MCF 10A (cell line): ENCODE results near the gene GPRC5D. TPM values are rescaled to one million over a fixed set of nuclear protein-coding genes. Genes with fewer than 3 reads are reported as not detected.

Experiments used
- BruUV-seq: library from RNA; stranded (reverse); fragments of 400-500 nt; replicated peaks from 2 replicates; lab custom pipeline; 2021; lab: Mats Ljungman, UMichigan
- CTCF ChIA-PET: fragments of 300-600 bp; sonication (Branson Sonifier 250); formaldehyde crosslinking; extraction: SDS; loops from one replicate; lab custom pipeline; 2021; ENCODE audit warnings: antibody characterized with exemption, inconsistent platforms; lab: Yijun Ruan, JAX
- POLR2A ChIA-PET: fragments of 300-600, 350-650 bp; sonication (Branson Sonifier 250); formaldehyde crosslinking; extraction: SDS; loops from one replicate; lab custom pipeline; 2020; ENCODE audit warnings: antibody characterized with exemption, inconsistent platforms; lab: Yijun Ruan, JAX
- DNase-seq: peaks from one replicate; pipeline ENCODE4 v3.0.0-alpha.2; 2018; ENCODE audit not compliant: unreplicated experiment
- H3K27ac Mint-ChIP-seq: one replicate; pipeline ENCODE4 v1.8.0; 2022; ENCODE audit warnings: mild to moderate bottlenecking, low read depth, mixed read lengths; ENCODE audit not compliant: unreplicated experiment
- H3K27me3 Mint-ChIP-seq: one replicate; pipeline ENCODE4 v1.8.0; 2022; ENCODE audit warnings: mixed read lengths; ENCODE audit not compliant: insufficient read depth, unreplicated experiment
- H3K36me3 Mint-ChIP-seq: one replicate; pipeline ENCODE4 v1.8.0; 2022; ENCODE audit warnings: mild to moderate bottlenecking, moderate library complexity, mixed read lengths; ENCODE audit not compliant: insufficient read depth, unreplicated experiment
- H3K4me1 Mint-ChIP-seq: one replicate; pipeline ENCODE4 v1.8.0; 2022; ENCODE audit warnings: mixed read lengths; ENCODE audit not compliant: insufficient read depth, unreplicated experiment
- H3K4me3 Mint-ChIP-seq: one replicate; pipeline ENCODE4 v1.8.0; 2022; ENCODE audit warnings: mild to moderate bottlenecking, moderate library complexity, mixed read lengths; ENCODE audit not compliant: unreplicated experiment
- H3K9me3 Mint-ChIP-seq: one replicate; pipeline ENCODE4 v1.8.0; 2022; ENCODE audit warnings: mixed read lengths; ENCODE audit not compliant: unreplicated experiment
- intact Hi-C: fragments of 100-400 bp; cut with micrococcal nuclease; formaldehyde crosslinking; loops from 2 replicates; pipeline ENCODE4 v1.14.1; 2022
- total RNA-seq: library from RNA; stranded (reverse); gene quantifications from 2 replicates; pipeline ENCODE4 v1.2.3, GENCODE V29; 2022
- TF ChIP-seq, protein P1 (sequence below): fragments of 200-600 bp; IDR thresholded peaks from one replicate; pipeline ENCODE4 v1.8.0; 2022; ENCODE audit warnings: antibody characterized with exemption, mild to moderate bottlenecking; ENCODE audit not compliant: unreplicated experiment

Gene GPRC5D
- total RNA-seq, 1 experiment from 2014 or later, result not detected

DNA sequence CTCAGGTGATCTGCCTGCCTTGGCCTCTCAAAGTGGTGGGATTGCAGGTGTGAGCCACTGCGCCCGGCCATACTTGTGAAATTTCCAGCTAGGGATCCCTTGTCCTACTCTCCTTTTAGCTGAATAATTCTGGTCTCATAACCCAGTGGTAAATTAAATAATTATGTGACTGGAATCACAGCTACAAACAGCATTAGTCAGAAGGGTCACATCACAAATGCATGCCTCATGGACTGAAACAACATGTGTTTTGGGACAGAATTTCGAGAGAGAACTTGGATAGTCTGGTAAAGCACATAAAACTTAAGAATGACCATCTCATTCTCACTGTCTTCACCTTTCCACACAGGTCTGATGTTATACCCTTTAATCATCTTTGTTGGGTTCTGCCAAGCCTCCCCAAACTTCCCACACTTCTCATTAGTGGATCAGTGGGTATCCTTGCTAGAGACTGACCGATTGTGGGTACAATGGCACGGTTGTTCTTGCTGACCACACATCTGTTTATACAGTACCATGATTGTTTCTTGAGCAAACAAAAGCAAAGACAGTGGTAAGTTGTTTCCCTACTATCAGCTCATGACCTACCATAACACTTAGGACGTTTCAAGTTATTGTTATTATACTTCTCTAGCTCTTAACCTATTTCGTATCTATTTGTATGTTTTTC, 5.1 kb downstream of the GPRC5D start:
- Mint-ChIP-seq H3K27ac (no peak overlapping the region), H3K4me1 (no peaks in the 10 kb centered on the region), H3K4me3 (no peak overlapping the region), H3K27me3 (no peaks in the 10 kb centered on the region), H3K9me3 (no peaks in the 10 kb centered on the region), H3K36me3 (no peaks in the 10 kb centered on the region)
- no TSS peak for BruUV-seq
- intact Hi-C loops, result no loop called here
- DNase-seq, result no peak
- ChIA-PET CTCF (interaction anchor here (0.8 to 1.6 kb wide), 2 partner anchors 27 to 735 kb away, joined by 3 read pairs; no protein-coding TSS in a partner anchor), POLR2A (no interaction called here)
- TF ChIP-seq, protein P1, sequence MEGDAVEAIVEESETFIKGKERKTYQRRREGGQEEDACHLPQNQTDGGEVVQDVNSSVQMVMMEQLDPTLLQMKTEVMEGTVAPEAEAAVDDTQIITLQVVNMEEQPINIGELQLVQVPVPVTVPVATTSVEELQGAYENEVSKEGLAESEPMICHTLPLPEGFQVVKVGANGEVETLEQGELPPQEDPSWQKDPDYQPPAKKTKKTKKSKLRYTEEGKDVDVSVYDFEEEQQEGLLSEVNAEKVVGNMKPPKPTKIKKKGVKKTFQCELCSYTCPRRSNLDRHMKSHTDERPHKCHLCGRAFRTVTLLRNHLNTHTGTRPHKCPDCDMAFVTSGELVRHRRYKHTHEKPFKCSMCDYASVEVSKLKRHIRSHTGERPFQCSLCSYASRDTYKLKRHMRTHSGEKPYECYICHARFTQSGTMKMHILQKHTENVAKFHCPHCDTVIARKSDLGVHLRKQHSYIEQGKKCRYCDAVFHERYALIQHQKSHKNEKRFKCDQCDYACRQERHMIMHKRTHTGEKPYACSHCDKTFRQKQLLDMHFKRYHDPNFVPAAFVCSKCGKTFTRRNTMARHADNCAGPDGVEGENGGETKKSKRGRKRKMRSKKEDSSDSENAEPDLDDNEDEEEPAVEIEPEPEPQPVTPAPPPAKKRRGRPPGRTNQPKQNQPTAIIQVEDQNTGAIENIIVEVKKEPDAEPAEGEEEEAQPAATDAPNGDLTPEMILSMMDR, result no peak

DNA sequence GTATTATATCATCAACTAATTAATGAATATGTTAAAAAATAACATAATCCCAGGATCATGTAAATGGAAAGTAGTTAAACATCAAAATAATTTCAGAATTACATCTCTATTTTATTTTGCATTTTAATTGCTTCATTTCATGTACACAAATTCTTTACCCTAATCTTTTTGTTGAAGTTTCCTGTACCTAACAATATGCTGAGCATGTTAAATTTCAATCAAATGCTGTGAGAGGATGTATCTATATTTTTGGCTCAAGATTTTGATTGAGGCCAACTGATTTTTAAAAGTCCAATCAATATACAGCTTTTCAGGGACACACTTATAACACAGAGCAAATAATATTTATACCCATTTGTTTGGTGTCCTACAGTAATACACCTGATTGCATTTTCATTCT, 6.4 kb downstream of the GPRC5D start:
- ChIA-PET CTCF (no interaction called here), POLR2A (no interaction called here)
- Mint-ChIP-seq H3K36me3 (no peaks in the 10 kb centered on the region), H3K9me3 (no peaks in the 10 kb centered on the region), H3K4me3 (no peak overlapping the region), H3K4me1 (no peaks in the 10 kb centered on the region), H3K27ac (no peak overlapping the region), H3K27me3 (no peaks in the 10 kb centered on the region)
- no TSS peak for BruUV-seq
- intact Hi-C loops, result no loop called here
- TF ChIP-seq, protein P1, result no peak
- DNase-seq, result no peak

DNA sequence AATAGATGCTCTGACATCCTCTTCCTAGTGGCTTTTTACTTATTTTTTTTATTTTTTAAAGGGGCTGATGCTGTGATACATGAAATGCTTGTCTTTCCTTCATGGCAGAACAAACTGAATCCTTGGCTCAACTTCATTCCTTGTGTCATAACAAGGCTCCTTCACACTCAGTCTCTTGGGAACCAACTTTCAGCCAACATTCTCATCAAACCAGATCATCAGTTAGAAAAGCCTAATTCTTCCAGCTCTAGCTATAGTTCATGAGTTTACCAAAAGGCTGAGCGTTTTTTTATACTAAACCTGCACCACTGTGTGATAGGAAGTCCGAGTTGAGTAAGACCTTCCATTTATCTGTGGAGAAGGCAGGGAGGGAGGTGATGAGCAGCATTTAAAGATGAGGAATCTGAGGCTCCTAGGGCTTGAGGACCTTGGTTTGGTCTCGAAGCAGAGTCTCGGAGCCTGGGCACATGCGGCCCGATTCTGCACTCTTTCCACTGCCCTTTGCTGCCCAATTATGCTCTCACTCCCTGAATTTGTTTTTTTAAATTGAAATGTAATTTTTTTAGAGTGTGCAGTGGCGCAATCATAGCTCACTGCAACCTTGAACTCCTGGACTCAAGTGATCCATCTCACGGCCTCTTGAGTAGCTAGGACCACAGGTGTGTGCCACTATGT, 8.2 kb downstream of the GPRC5D start:
- Mint-ChIP-seq H3K4me3 (no peak overlapping the region), H3K9me3 (no peaks in the 10 kb centered on the region), H3K4me1 (no peaks in the 10 kb centered on the region), H3K27ac (no peak overlapping the region), H3K36me3 (no peaks in the 10 kb centered on the region), H3K27me3 (no peaks in the 10 kb centered on the region)
- BruUV-seq, result no TSS peak
- TF ChIP-seq, protein P1, result no peak
- CTCF ChIA-PET, result interaction anchor here (0.7 to 1.5 kb wide), 4 partner anchors 25 to 206 kb away, joined by 3 read pairs; no protein-coding TSS in a partner anchor
- POLR2A ChIA-PET, result no interaction called here
- intact Hi-C loops, result no loop called here
- no peak for DNase-seq

DNA sequence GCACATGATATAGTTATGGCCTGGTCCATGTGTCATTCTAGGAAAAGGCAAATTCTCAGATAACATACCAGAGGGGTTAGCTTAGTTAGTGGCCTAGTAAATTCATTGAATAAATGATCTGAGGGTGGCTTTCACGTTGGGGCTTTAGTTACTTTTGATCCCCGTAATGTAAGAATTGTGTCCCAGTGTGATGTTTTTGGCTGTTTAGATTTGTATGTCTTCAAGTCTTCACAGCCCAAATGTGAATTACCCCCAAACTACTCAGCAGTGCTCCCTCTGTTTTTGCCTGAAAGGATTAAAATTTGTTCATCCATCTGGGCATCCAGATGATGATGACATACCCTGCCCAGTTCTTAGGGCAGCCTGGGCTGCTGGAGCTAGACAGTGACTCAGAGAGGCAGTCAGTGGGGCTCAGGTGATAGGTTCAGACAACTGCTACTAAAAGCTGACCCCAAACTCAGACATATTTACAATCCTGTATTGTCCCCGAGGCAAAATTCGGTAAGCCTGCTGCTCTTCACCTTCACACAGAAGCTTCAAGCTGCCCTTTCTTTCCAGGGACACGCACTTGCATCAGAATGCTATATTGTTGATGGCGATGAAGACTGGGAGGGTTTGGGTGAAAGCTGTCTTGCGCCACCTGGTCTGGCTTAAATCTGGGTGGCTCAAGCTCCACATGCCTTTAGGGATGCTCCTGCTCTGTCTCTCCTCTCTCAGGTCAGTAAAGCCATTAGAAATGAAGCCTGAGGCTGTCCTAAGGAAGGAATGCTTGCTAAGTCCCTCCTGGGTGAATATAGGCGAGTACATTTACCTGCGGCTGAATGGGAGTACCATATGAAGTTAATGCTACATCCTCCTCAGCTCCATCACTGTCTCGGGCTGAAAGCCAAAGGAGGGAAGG, 10.3 kb downstream of the GPRC5D start:
- H3K4me1 Mint-ChIP-seq, result no peaks in the 10 kb centered on the region
- no peaks in the 10 kb centered on the region for H3K36me3 Mint-ChIP-seq
- H3K4me3 Mint-ChIP-seq, result no peak overlapping the region
- H3K27me3 Mint-ChIP-seq, result no peaks in the 10 kb centered on the region
- H3K27ac Mint-ChIP-seq, result no peak overlapping the region
- POLR2A ChIA-PET, result no interaction called here
- peak; percentile 22 for DNase-seq
- CTCF ChIA-PET, result interaction anchor here (0.8 to 2.2 kb wide), 3 partner anchors 25 to 161 kb away, joined by 3 to 6 read pairs (median 3); no protein-coding TSS in a partner anchor
- no peaks in the 10 kb centered on the region for H3K9me3 Mint-ChIP-seq
- intact Hi-C loops, result no loop called here
- TF ChIP-seq, protein P1, result no peak
- BruUV-seq, result no TSS peak
